Myocyte (in vitro differentiated cells): Measurements from ENCODE around the gene HOXA10. TPM values are rescaled to one million over a fixed set of nuclear protein-coding genes. Genes with fewer than 3 reads are reported as not detected.

ENCODE experiments used
- DNase-seq: peaks from one replicate; pipeline ENCODE4 v3.0.0-alpha.2; 2012; ENCODE audit warnings: low read depth
- total RNA-seq: library from RNA; depleted of rRNA; stranded (reverse); fragments of >200 nt; gene quantifications from 2 replicates; pipeline ENCODE4 v1.2.3, GENCODE V29; 2014

Gene HOXA10
- total RNA-seq, 1 donor from 2014 or later = 15.1 TPM

DNA sequence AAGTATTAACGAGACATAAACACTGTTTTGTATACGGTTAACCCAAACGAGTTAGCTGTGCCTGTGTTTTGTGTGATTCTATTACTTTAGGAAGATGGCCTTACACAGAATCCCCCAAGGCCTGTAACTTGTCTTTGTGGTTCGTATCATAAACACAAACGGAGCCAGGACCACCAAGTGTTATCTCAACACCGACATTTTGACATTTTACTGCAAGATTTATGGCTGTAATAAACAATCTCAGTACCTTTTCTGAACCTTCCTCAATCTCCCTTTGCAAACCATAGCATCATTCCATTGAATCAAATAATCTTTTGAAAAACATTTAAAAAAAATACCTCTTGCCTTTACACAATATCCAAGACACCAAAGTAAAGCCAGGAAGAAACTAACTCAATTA lies 41.1 kb downstream of the HOXA10 start:
- DNase-seq = no peak

DNA sequence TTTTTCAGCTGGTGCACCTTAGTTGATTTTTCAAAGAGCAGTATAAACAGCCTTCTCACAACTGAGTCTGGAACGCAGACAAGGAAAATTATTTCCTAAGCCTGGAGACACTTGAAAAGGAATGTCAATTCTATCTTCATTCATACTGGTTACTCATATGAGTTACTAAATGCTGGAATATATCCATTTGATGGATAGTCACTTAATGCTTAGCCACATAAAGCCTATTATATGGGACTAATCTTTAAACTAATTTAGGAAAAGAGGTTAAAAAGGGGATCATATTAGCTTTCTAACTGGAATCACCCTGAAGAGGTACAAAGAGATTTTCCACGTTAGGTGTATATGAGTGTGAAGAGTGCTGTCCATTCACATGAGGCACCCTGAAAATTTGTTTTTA lies 41.9 kb downstream of the HOXA10 start:
- DNase-seq = no peak

- no peak for DNase-seq
Measured at GRCh38 chr7:27131390-27131819, 42.7 kb downstream of the HOXA10 start.

DNA sequence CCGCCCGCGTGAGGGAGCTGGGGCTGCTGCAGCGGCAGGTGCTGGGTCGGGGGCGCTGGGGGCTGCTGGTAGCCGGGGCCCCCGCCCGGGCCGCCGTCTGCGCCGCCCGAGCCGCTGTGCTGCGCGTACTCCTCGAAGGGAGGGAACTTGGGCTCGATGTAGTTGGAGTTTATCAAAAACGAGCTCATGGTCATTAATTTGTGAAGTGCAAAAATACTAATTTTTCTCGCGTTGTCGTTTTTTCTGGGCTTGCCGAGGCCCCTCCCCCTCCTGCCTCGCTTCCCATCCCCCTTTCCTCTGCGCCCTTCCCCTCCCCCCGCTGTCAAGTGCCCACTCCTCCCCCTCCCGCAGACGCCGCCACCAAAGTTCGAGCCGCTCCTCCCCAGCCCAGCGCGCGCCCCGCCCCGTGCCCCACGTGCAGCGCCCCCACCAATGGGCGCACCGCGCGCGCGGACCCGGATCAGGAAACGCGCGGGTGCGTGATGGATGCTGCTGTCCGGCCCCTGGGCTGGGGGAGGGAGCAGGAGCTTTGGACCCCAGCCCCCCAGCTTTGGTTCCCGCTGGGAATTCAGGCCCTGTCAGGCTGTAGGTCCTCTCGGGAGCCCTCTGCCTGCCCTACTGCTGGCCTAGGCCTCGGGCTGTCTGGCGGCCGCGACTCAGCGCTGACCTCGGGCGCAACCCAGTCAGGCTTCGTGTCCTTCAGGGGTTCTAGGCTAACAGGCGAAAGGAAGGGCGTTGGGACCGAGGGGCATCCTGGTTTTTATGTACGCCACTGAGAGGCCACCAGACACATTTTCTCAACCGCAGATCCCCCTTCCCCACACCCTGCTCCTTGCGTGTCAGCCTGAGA lies 43.4 kb downstream of the HOXA10 start, which contains the start of gene HOXA4:
HOXA4 (minus strand) TSS at position 218 of the 850 bp plus-strand sequence; CDS start at position 194, 24 bp downstream.
- peak; percentile 97 for DNase-seq

GRCh38 chr7:27129729-27130539 lies 44.2 kb downstream of the HOXA10 start:
- peak; percentile 81 for DNase-seq

GRCh38 chr7:27128776-27129728 lies 45.1 kb downstream of the HOXA10 start:
- DNase-seq = no peak

GRCh38 chr7:27128034-27128433 lies 46.1 kb downstream of the HOXA10 start:
- peak; percentile 82 for DNase-seq

DNA sequence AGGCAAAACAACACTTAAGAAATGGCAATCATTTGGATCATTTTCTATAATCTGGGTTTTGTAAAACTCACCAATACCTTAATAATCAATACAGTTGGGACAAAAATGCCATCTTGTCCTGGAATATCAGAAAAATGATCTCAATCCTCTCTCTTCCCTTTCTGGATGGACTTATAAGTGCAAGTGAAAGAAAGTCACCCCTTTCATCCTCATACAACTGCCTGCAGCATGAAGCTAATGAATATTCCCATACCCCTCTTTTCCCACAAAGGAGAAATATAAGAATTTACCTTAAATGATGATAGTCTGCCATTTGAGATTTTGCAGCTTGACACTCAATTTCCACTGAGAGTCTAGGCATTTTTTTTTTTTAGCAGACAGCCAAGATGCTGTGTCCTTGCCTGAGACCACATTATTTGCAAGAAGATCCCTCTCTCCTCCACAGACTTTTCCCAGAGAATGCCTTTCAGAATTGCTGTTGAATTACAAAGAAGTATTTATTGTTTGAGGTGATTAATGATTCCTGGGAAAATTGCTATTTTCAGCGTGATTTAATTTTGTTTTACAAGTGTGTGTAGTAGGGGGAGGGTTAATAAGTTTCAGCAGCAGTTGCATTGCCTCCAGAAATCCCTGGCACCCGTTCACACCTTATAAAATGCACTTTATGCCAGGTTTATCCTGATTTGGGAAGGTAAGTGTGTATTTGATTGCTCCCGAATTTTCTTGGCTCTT lies 47.4 kb downstream of the HOXA10 start:
- no peak for DNase-seq

- DNase-seq = no peak
Measured at GRCh38 chr7:27125986-27126394, 48.1 kb downstream of the HOXA10 start.

GRCh38 chr7:27124902-27125689 lies 49.0 kb downstream of the HOXA10 start:
- peak; percentile 88 for DNase-seq

GRCh38 chr7:27124096-27124901 lies 49.8 kb downstream of the HOXA10 start:
- no peak for DNase-seq

- DNase-seq = no peak
Measured at GRCh38 chr7:27123477-27124053, 50.6 kb downstream of the HOXA10 start.

- no peak for DNase-seq
Measured at GRCh38 chr7:27123007-27123476, 51.1 kb downstream of the HOXA10 start.

GRCh38 chr7:27122077-27122910 lies 51.8 kb downstream of the HOXA10 start:
- no peak for DNase-seq

- no peak for DNase-seq
Measured at GRCh38 chr7:27121684-27122076, 52.4 kb downstream of the HOXA10 start.
